Upper lobe of right lung (tissue), 1 donor: Measurements from ENCODE around the gene GPSM1. TPM values are rescaled to one million over a fixed set of nuclear protein-coding genes. Genes with fewer than 3 reads are reported as not detected.

Experiments
- ATAC-seq: fragments of 200-7000 bp; cut with Tn5 transposase; one replicate; pipeline ENCODE4 v1.9.1; 2020; ENCODE audit warnings: mild to moderate bottlenecking, moderate library complexity
- DNase-seq: peaks from one replicate; pipeline ENCODE4 v3.0.0-alpha.2; 2020
- H3K27ac ChIP-seq: fragments of 200-600 bp; one replicate; pipeline ENCODE4 v1.8.0; 2022
- H3K27me3 ChIP-seq: fragments of 200-600 bp; one replicate; pipeline ENCODE4 v1.8.0; 2022; ENCODE audit warnings: mild to moderate bottlenecking
- H3K36me3 ChIP-seq: fragments of 200-600 bp; one replicate; pipeline ENCODE4 v1.8.0; 2022
- H3K4me1 ChIP-seq: fragments of 200-600 bp; one replicate; pipeline ENCODE4 v1.8.0; 2022
- H3K4me3 ChIP-seq: fragments of 200-600 bp; one replicate; pipeline ENCODE4 v1.8.0; 2022; ENCODE audit warnings: mild to moderate bottlenecking
- H3K9me3 ChIP-seq: fragments of 200-600 bp; one replicate; pipeline ENCODE4 v1.8.0; 2022
- CTCF ChIP-seq: fragments of 200-600 bp; IDR thresholded peaks from one replicate; pipeline ENCODE4 v1.8.0; 2022; ENCODE audit warnings: antibody characterized with exemption
- intact Hi-C: fragments of 100-400 bp; cut with DNase I; formaldehyde crosslinking; loops from one replicate; pipeline ENCODE4 v1.11.0; 2022
- total RNA-seq: library from RNA; stranded (reverse); fragmentation: NEBNext Ultra II Directional; extraction: Animal tissue kit (Norgen Biotek cat#: 25700); gene quantifications from one replicate; pipeline ENCODE4 v1.2.1, GENCODE V29; 2021
- donor health status: DM: no; HTN: yes; CAD: no; lungs with severe emphysema.

The GPSM1 gene
- total RNA-seq, 1 donor from 2014 or later: 27.3 TPM

- intact Hi-C loops: no loop called here
Observed at GRCh38 chr9:136300016-136300545, 27.3 kb upstream of the GPSM1 start.

GRCh38 chr9:136300866-136301265 lies 26.5 kb upstream of the GPSM1 start:
- Histone ChIP-seq H3K4me1 (no peaks in the 10 kb centered on the region), H3K36me3 (no peaks in the 10 kb centered on the region), H3K27me3 (no peaks in the 10 kb centered on the region), H3K4me3 (no peak overlapping the region), H3K27ac (no peak overlapping the region), H3K9me3 (no peaks in the 10 kb centered on the region)
- TF ChIP-seq CTCF: no peak
- DNase-seq (no peak), ATAC-seq (no peak)
- intact Hi-C loops: no loop called here

More at GRCh38 chr9:136300016-136300545, 27.3 kb upstream of the GPSM1 start:
- no peaks in the 10 kb centered on the region for H3K9me3 ChIP-seq
- H3K27ac ChIP-seq: no peak overlapping the region
- no peak for ATAC-seq
- no peaks in the 10 kb centered on the region for H3K27me3 ChIP-seq
- H3K4me3 ChIP-seq: no peak overlapping the region
- H3K36me3 ChIP-seq: no peaks in the 10 kb centered on the region
- no peak for TF ChIP-seq CTCF
- no peaks in the 10 kb centered on the region for H3K4me1 ChIP-seq
- no peak for DNase-seq

- TF ChIP-seq CTCF: no peak
- Histone ChIP-seq H3K4me3 (no peak overlapping the region), H3K36me3 (no peaks in the 10 kb centered on the region), H3K27ac (no peak overlapping the region), H3K4me1 (no peaks in the 10 kb centered on the region), H3K9me3 (no peaks in the 10 kb centered on the region), H3K27me3 (no peaks in the 10 kb centered on the region)
- intact Hi-C loops: no loop called here
- no peak for DNase-seq
- ATAC-seq: no peak
Observed at GRCh38 chr9:136302527-136302926, 24.8 kb upstream of the GPSM1 start.

GRCh38 chr9:136303066-136303824 lies 24.1 kb upstream of the GPSM1 start:
- TF ChIP-seq CTCF: no peak
- no peak for DNase-seq
- no peaks in the 10 kb centered on the region for H3K36me3 ChIP-seq
- H3K9me3 ChIP-seq: no peaks in the 10 kb centered on the region
- H3K27ac ChIP-seq: no peak overlapping the region
- no peak for ATAC-seq
- H3K4me1 ChIP-seq: no peaks in the 10 kb centered on the region
- H3K4me3 ChIP-seq: no peak overlapping the region
- intact Hi-C loops: no loop called here
- H3K27me3 ChIP-seq: no peaks in the 10 kb centered on the region

GRCh38 chr9:136303825-136304416 lies 23.4 kb upstream of the GPSM1 start, which contains the start of gene CCDC187:
TSS of gene CCDC187 (minus strand) at chr9:136304094. CDS start at chr9:136303830, 264 bp downstream.
- Histone ChIP-seq H3K9me3 (no peaks in the 10 kb centered on the region), H3K27me3 (no peaks in the 10 kb centered on the region), H3K4me3 (no peak within 1 kb of the TSS), H3K4me1 (no peaks in the 10 kb centered on the region), H3K36me3 (no peaks in the 10 kb centered on the region), H3K27ac (no peak within 1 kb of the TSS)
- ATAC-seq: no peak
- no peak for DNase-seq
- intact Hi-C loops: no loop called here
- TF ChIP-seq CTCF: no peak
